SU-DHL-6 (cell line): Measurements from ENCODE around the gene PIPOX.

Experiments
- H2AFZ ChIP-seq: fragments of 200-600 bp; sonication (generic); 2 replicates; pipeline ENCODE4 v1.6.1; 2014; ENCODE audit warnings: low read depth, mild to moderate bottlenecking, moderate library complexity, mixed read lengths, antibody characterized with exemption, low read length; ENCODE audit not compliant: severe bottlenecking
- H3F3A ChIP-seq: fragments of 200-600 bp; shearing (Covaris generic); 2 replicates; pipeline ENCODE4 v1.6.0; 2016; ENCODE audit warnings: antibody characterized with exemption, mild to moderate bottlenecking; ENCODE audit not compliant: insufficient read depth
- H3K27ac ChIP-seq: fragments of 200-600 bp; sonication (generic); 2 replicates; pipeline ENCODE4 v1.5.1; 2016; ENCODE audit warnings: low read depth, mild to moderate bottlenecking, low read length, moderate library complexity, mixed read lengths
- H3K27me3 ChIP-seq: fragments of 200-600 bp; sonication (generic), shearing (Covaris generic); 2 replicates; pipeline ENCODE4 v1.6.0; 2014; ENCODE audit warnings: mild to moderate bottlenecking, low read length
- H3K36me3 ChIP-seq: fragments of 200-600 bp; sonication (generic); 2 replicates; pipeline ENCODE4 v1.6.1; 2014; ENCODE audit warnings: mild to moderate bottlenecking, low read length, mixed read lengths
- H3K4me2 ChIP-seq: fragments of 300-600, 200-600 bp; shearing (Covaris generic), sonication (generic); 2 replicates; pipeline ENCODE4 v1.6.0; 2014; ENCODE audit warnings: low read length, low read depth, mild to moderate bottlenecking; ENCODE audit not compliant: poor library complexity, severe bottlenecking
- H3K4me3 ChIP-seq: fragments of 200-600 bp; sonication (generic); 2 replicates; pipeline ENCODE4 v1.5.1; 2014; ENCODE audit warnings: antibody characterized with exemption, low read length, mild to moderate bottlenecking, mixed read lengths; ENCODE audit not compliant: insufficient read depth, poor library complexity, severe bottlenecking
- H3K79me2 ChIP-seq: fragments of 200-600 bp; sonication (generic); 2 replicates; pipeline ENCODE4 v1.6.1; 2014; ENCODE audit warnings: mild to moderate bottlenecking, low read length, moderate library complexity; ENCODE audit not compliant: insufficient read depth
- H3K9ac ChIP-seq: fragments of 200-600 bp; sonication (generic); 2 replicates; pipeline ENCODE4 v1.7.0; 2014; ENCODE audit warnings: mild to moderate bottlenecking, low read length
- H3K9me2 ChIP-seq: fragments of 200-600 bp; sonication (generic); replicated peaks from 2 replicates; pipeline ENCODE4 v1.6.1; 2014; ENCODE audit warnings: low read length; ENCODE audit not compliant: insufficient read depth
- H3K9me3 ChIP-seq: fragments of 200-600 bp; sonication (generic); 2 replicates; pipeline ENCODE4 v1.6.1; 2014; ENCODE audit warnings: low read length, mixed read lengths; ENCODE audit not compliant: insufficient read depth
- H4K20me1 ChIP-seq: fragments of 200-600 bp; sonication (generic); 2 replicates; pipeline ENCODE4 v1.6.1; 2014; ENCODE audit warnings: low read depth, mild to moderate bottlenecking, antibody characterized with exemption, low read length, moderate library complexity, mixed read lengths
- EZH2phosphoT487 ChIP-seq: fragments of 200-600 bp; sonication (generic), shearing (Covaris generic); conservative IDR thresholded peaks from 2 replicates; pipeline ENCODE4 v1.6.1; 2018; ENCODE audit warnings: mild to moderate bottlenecking, antibody characterized with exemption, low read length, moderate library complexity, mixed read lengths
- TF ChIP-seq, protein P1 (sequence below): fragments of 200-600 bp; sonication (generic); IDR thresholded peaks from one replicate; pipeline ENCODE4 v1.5.1; 2017; ENCODE audit warnings: antibody characterized with exemption, mild to moderate bottlenecking, low read length, moderate library complexity; ENCODE audit not compliant: insufficient read depth, poor library complexity, severe bottlenecking

The PIPOX gene

GRCh38 chr17:29051194-29051593 lies 8.3 kb downstream of the PIPOX start:
- Histone ChIP-seq H3F3A (no peaks in the 10 kb centered on the region), H3K79me2 (no peaks in the 10 kb centered on the region), H3K9ac (no peak overlapping the region), H2AFZ (no peak overlapping the region), H3K27me3 (no peaks in the 10 kb centered on the region), H4K20me1 (no peaks in the 10 kb centered on the region), H3K4me2 (no peak overlapping the region), H3K27ac (no peak overlapping the region), H3K4me3 (no peak overlapping the region), H3K9me2 (no peaks in the 10 kb centered on the region), H3K36me3 (no peaks in the 10 kb centered on the region), H3K9me3 (no peaks in the 10 kb centered on the region)
- TF ChIP-seq EZH2phosphoT487 = no peak
- TF ChIP-seq, protein P1, sequence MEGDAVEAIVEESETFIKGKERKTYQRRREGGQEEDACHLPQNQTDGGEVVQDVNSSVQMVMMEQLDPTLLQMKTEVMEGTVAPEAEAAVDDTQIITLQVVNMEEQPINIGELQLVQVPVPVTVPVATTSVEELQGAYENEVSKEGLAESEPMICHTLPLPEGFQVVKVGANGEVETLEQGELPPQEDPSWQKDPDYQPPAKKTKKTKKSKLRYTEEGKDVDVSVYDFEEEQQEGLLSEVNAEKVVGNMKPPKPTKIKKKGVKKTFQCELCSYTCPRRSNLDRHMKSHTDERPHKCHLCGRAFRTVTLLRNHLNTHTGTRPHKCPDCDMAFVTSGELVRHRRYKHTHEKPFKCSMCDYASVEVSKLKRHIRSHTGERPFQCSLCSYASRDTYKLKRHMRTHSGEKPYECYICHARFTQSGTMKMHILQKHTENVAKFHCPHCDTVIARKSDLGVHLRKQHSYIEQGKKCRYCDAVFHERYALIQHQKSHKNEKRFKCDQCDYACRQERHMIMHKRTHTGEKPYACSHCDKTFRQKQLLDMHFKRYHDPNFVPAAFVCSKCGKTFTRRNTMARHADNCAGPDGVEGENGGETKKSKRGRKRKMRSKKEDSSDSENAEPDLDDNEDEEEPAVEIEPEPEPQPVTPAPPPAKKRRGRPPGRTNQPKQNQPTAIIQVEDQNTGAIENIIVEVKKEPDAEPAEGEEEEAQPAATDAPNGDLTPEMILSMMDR = no peak

- H2AFZ ChIP-seq = no peak overlapping the region
- no peak overlapping the region for H3K4me3 ChIP-seq
- no peak overlapping the region for H3K9ac ChIP-seq
- TF ChIP-seq, protein P1 = no peak
- TF ChIP-seq EZH2phosphoT487 = no peak
- no peaks in the 10 kb centered on the region for H3K9me3 ChIP-seq
- H3K36me3 ChIP-seq = no peaks in the 10 kb centered on the region
- H3K79me2 ChIP-seq = no peaks in the 10 kb centered on the region
- H4K20me1 ChIP-seq = no peaks in the 10 kb centered on the region
- H3F3A ChIP-seq = no peaks in the 10 kb centered on the region
- no peak overlapping the region for H3K27ac ChIP-seq
- no peaks in the 10 kb centered on the region for H3K27me3 ChIP-seq
- H3K9me2 ChIP-seq = no peaks in the 10 kb centered on the region
- no peak overlapping the region for H3K4me2 ChIP-seq
Measured at GRCh38 chr17:29051731-29052130, 8.8 kb downstream of the PIPOX start.

- no peak overlapping the region for H3K9ac ChIP-seq
- H3K27ac ChIP-seq = no peak overlapping the region
- H3K4me2 ChIP-seq = no peak overlapping the region
- no peaks in the 10 kb centered on the region for H3K27me3 ChIP-seq
- no peaks in the 10 kb centered on the region for H3K36me3 ChIP-seq
- TF ChIP-seq, protein P1 = no peak
- TF ChIP-seq EZH2phosphoT487 = no peak
- H3K9me2 ChIP-seq = no peaks in the 10 kb centered on the region
- no peaks in the 10 kb centered on the region for H4K20me1 ChIP-seq
- H3F3A ChIP-seq = no peaks in the 10 kb centered on the region
- no peak overlapping the region for H3K4me3 ChIP-seq
- H3K79me2 ChIP-seq = no peaks in the 10 kb centered on the region
- no peaks in the 10 kb centered on the region for H3K9me3 ChIP-seq
- H2AFZ ChIP-seq = no peak overlapping the region
Measured at GRCh38 chr17:29054835-29055234, 11.9 kb downstream of the PIPOX start.

DNA sequence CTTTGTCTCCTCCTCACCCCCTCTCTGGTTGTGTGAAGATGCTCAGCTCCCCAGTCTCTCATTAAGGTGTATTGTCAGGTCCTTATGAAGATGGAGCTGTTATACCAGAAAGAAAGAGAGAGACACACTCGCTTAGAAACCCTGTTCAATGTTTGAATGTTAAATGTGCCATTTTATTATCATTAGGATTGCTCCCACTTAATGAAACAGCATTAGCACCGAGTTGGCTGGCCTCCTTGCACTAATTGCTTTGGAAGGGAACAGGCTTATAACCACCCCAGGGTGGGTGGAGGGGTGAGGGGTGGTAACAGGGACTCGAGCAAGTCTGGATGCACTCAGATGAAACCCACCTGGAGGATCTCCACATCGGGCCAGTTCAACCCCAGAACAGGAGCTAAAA lies 14.4 kb downstream of the PIPOX start:
- Histone ChIP-seq H4K20me1 (no peaks in the 10 kb centered on the region), H3K27ac (no peak overlapping the region), H3K36me3 (no peaks in the 10 kb centered on the region), H3K9me2 (no peaks in the 10 kb centered on the region), H3K9ac (no peak overlapping the region), H3K4me3 (no peak overlapping the region), H3K27me3 (no peaks in the 10 kb centered on the region), H3K9me3 (no peaks in the 10 kb centered on the region), H2AFZ (no peak overlapping the region), H3K4me2 (no peak overlapping the region), H3F3A (no peaks in the 10 kb centered on the region), H3K79me2 (no peaks in the 10 kb centered on the region)
- TF ChIP-seq, protein P1 = no peak
- no peak for TF ChIP-seq EZH2phosphoT487
